Body of pancreas (tissue), 4 donors: ENCODE results near the gene LGALS13.

Experiments
- POLR2A ChIP-seq, 3 donors: fragments of 450-650 bp; IDR thresholded peaks; one replicate each; pipeline ENCODE4 v1.6.1; 2016; ENCODE audit warnings: antibody characterized with exemption in 3 of 3, mild to moderate bottlenecking in 2 of 3
- TF ChIP-seq, protein P1 (sequence below), 7 experiments: fragments of 450-650 bp in 4 of 7; fragments of 200-600 bp in 3 of 7; sonication (generic) in 3 of 7; IDR thresholded peaks; one replicate each; pipeline ENCODE4 v1.5.1; 2016 to 2019; ENCODE audit warnings: antibody characterized with exemption in 7 of 7

DNA sequence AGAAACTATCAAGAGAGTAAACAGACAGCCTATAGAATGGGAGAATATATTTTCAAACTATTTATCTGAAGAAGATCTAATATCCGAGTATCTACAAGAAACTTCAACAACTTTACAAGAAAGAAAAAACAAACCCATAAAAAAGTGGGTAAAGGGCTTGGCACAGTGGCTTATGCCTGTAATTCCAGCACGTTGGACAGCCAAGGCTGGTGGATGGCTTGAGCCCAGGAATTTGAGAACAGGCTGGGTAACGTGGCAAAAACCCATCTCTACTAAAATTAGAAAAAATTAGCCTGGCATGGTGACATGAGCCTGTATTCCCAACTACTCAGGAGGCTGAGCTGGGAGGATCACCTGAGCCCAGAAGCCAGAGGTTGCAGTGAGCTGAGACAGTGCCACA lies 45.6 kb downstream of the LGALS13 start:
- TF ChIP-seq, protein P1, sequence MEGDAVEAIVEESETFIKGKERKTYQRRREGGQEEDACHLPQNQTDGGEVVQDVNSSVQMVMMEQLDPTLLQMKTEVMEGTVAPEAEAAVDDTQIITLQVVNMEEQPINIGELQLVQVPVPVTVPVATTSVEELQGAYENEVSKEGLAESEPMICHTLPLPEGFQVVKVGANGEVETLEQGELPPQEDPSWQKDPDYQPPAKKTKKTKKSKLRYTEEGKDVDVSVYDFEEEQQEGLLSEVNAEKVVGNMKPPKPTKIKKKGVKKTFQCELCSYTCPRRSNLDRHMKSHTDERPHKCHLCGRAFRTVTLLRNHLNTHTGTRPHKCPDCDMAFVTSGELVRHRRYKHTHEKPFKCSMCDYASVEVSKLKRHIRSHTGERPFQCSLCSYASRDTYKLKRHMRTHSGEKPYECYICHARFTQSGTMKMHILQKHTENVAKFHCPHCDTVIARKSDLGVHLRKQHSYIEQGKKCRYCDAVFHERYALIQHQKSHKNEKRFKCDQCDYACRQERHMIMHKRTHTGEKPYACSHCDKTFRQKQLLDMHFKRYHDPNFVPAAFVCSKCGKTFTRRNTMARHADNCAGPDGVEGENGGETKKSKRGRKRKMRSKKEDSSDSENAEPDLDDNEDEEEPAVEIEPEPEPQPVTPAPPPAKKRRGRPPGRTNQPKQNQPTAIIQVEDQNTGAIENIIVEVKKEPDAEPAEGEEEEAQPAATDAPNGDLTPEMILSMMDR (IDR thresholded peaks at IDR 0.05) = no peak
- no peak for TF ChIP-seq POLR2A (IDR thresholded peaks at IDR 0.05)
